Nephron progenitor cell (in vitro differentiated cells): ENCODE results near the gene RFLNA.
A peak's percentile ranks its signal among the peaks of the same experiment; 100 is the strongest.

Source experiments
- DNase-seq: peaks from one replicate; pipeline ENCODE4 v3.0.0; 2021
- H3K27ac Mint-ChIP-seq: 2 replicates; pipeline ENCODE4 v1.8.0; 2021; ENCODE audit warnings: mild to moderate bottlenecking, moderate library complexity, mixed read lengths
- H3K27me3 Mint-ChIP-seq: 2 replicates; pipeline ENCODE4 v1.8.0; 2021; ENCODE audit warnings: mild to moderate bottlenecking, low read depth, mixed read lengths; ENCODE audit not compliant: poor library complexity
- H3K36me3 Mint-ChIP-seq: 2 replicates; pipeline ENCODE4 v1.8.0; 2021; ENCODE audit warnings: low read depth, mixed read lengths
- H3K4me1 Mint-ChIP-seq: 2 replicates; pipeline ENCODE4 v1.8.0; 2021; ENCODE audit warnings: mixed read lengths
- H3K4me3 Mint-ChIP-seq: 2 replicates; pipeline ENCODE4 v1.8.0; 2021; ENCODE audit warnings: mild to moderate bottlenecking, moderate library complexity, mixed read lengths
- H3K9me3 Mint-ChIP-seq: 2 replicates; pipeline ENCODE4 v1.8.0; 2021; ENCODE audit warnings: mild to moderate bottlenecking, moderate library complexity, mixed read lengths
- TF ChIP-seq, protein P1 (sequence below): fragments of 200-600 bp; sonication (generic); IDR thresholded peaks from 2 replicates; pipeline ENCODE4 v1.5.0; 2021; ENCODE audit warnings: antibody characterized with exemption

The RFLNA gene

GRCh38 chr12:124278389-124279101, 16.3 kb upstream of the RFLNA start:
- DNase-seq = peak; percentile 20
- Mint-ChIP-seq H3K4me3 (no peak overlapping the region), H3K9me3 (peaks cover 14% of the 10 kb centered on the region), H3K4me1 (peaks cover 26% of the 10 kb centered on the region), H3K27me3 (peaks cover 33% of the 10 kb centered on the region), H3K27ac (no peak overlapping the region), H3K36me3 (no peaks in the 10 kb centered on the region)
- TF ChIP-seq, protein P1, sequence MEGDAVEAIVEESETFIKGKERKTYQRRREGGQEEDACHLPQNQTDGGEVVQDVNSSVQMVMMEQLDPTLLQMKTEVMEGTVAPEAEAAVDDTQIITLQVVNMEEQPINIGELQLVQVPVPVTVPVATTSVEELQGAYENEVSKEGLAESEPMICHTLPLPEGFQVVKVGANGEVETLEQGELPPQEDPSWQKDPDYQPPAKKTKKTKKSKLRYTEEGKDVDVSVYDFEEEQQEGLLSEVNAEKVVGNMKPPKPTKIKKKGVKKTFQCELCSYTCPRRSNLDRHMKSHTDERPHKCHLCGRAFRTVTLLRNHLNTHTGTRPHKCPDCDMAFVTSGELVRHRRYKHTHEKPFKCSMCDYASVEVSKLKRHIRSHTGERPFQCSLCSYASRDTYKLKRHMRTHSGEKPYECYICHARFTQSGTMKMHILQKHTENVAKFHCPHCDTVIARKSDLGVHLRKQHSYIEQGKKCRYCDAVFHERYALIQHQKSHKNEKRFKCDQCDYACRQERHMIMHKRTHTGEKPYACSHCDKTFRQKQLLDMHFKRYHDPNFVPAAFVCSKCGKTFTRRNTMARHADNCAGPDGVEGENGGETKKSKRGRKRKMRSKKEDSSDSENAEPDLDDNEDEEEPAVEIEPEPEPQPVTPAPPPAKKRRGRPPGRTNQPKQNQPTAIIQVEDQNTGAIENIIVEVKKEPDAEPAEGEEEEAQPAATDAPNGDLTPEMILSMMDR = no peak

DNA sequence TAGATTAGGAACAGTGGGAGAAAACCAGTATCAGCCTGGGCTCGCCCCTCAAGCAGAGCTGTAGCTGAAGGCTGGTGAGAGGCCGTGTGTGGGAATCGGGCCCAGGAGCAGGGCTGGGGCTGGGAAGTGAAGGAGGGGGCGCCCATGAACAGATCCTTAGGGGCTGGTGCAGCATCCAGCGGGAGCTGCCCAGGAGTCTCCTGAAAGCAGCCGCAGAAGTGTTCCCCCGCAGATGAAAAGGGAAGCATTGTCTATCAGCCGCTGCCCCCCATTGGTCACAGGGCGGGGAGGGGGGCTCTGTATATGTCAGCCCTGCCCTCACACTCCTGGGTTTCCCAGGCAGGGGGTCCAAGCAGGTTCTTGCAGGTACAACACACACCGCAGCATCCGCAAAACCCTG, 15.6 kb upstream of the RFLNA start:
- H3K27ac Mint-ChIP-seq = no peak overlapping the region
- peaks cover 37% of the 10 kb centered on the region for H3K27me3 Mint-ChIP-seq
- H3K4me1 Mint-ChIP-seq = peaks cover 22% of the 10 kb centered on the region
- TF ChIP-seq, protein P1 = no peak
- no peak overlapping the region for H3K4me3 Mint-ChIP-seq
- H3K36me3 Mint-ChIP-seq = no peaks in the 10 kb centered on the region
- no peak for DNase-seq
- peaks cover 18% of the 10 kb centered on the region for H3K9me3 Mint-ChIP-seq

DNA sequence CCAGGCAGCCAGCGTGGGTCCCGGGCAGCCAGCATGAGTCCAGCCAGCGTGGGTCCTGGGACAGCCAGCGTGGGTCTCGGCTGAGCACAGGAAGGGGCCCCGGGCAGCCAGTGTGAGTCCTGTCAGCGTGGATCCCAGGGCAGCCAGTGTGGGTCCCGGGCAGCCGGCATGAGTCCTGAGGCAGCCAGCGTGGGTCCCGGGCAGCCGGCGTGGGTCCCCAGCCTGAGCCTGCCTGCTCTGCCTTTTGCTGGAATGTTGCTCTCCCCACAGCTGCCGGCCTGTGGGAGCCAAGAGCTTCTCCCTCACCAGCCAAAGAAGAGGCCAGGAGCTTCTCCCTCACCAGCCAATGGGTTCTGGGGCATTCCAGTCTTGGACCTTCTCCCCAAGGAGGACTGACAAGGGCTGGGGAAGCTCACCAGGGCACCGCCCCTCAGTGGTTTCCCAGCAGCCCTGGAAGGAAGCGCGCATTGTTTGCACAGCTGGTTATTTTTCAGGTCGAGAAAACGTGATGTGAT, 15.0 kb upstream of the RFLNA start:
- peaks cover 22% of the 10 kb centered on the region for H3K4me1 Mint-ChIP-seq
- no peak for DNase-seq
- H3K36me3 Mint-ChIP-seq = no peaks in the 10 kb centered on the region
- TF ChIP-seq, protein P1 = no peak
- H3K27ac Mint-ChIP-seq = no peak overlapping the region
- H3K4me3 Mint-ChIP-seq = no peak overlapping the region
- peaks cover 35% of the 10 kb centered on the region for H3K27me3 Mint-ChIP-seq
- peaks cover 18% of the 10 kb centered on the region for H3K9me3 Mint-ChIP-seq

DNA sequence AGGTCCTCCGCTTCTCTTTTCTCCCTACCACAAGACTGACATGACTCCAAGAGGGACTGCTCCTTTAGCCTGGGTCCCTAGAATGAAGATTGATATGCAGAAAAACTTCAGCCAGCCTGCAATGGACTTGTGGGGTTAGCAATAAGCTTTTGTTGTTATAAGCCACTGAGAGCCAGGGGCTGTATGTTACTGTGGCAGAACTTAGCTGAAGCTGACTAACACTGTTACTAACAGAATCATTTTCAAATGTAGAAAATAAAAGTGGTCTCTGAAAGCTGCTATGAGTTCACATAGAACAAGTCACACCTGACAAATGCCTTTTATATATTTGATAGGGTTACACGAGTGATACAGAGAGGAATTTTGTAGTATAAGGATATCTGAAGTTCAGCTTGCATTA, 13.6 kb upstream of the RFLNA start:
- H3K27ac Mint-ChIP-seq = no peak overlapping the region
- peaks cover 32% of the 10 kb centered on the region for H3K27me3 Mint-ChIP-seq
- DNase-seq = no peak
- H3K36me3 Mint-ChIP-seq = no peaks in the 10 kb centered on the region
- H3K4me1 Mint-ChIP-seq = peaks cover 20% of the 10 kb centered on the region
- H3K9me3 Mint-ChIP-seq = peaks cover 32% of the 10 kb centered on the region
- TF ChIP-seq, protein P1 = no peak
- no peak overlapping the region for H3K4me3 Mint-ChIP-seq

GRCh38 chr12:124282287-124282686, 12.6 kb upstream of the RFLNA start:
- Mint-ChIP-seq H3K4me1 (peaks cover 17% of the 10 kb centered on the region), H3K36me3 (no peaks in the 10 kb centered on the region), H3K4me3 (no peak overlapping the region), H3K9me3 (peaks cover 38% of the 10 kb centered on the region), H3K27me3 (peaks cover 28% of the 10 kb centered on the region), H3K27ac (no peak overlapping the region)
- no peak for DNase-seq
- TF ChIP-seq, protein P1 = no peak

GRCh38 chr12:124283326-124283725, 11.6 kb upstream of the RFLNA start:
- peaks cover 5% of the 10 kb centered on the region for H3K36me3 Mint-ChIP-seq
- TF ChIP-seq, protein P1 = no peak
- peaks cover 12% of the 10 kb centered on the region for H3K4me1 Mint-ChIP-seq
- H3K27me3 Mint-ChIP-seq = peaks cover 28% of the 10 kb centered on the region
- H3K4me3 Mint-ChIP-seq = no peak overlapping the region
- no peak overlapping the region for H3K27ac Mint-ChIP-seq
- DNase-seq = no peak
- H3K9me3 Mint-ChIP-seq = peaks cover 49% of the 10 kb centered on the region
